IPS-18c (cell line): Measurements from ENCODE around the gene AMER3.

Experiments
- H3K4me3 ChIP-seq: 2 replicates; pipeline ENCODE4 v1.7.0; 2013; ENCODE audit warnings: low read depth, mild to moderate bottlenecking, low read length, moderate library complexity; ENCODE audit not compliant: insufficient read depth
- H3K9me3 ChIP-seq: one replicate; pipeline ENCODE4 v1.6.1; 2013; ENCODE audit warnings: mild to moderate bottlenecking, low read length, moderate library complexity; ENCODE audit not compliant: control insufficient read depth, insufficient read depth

The AMER3 gene

DNA sequence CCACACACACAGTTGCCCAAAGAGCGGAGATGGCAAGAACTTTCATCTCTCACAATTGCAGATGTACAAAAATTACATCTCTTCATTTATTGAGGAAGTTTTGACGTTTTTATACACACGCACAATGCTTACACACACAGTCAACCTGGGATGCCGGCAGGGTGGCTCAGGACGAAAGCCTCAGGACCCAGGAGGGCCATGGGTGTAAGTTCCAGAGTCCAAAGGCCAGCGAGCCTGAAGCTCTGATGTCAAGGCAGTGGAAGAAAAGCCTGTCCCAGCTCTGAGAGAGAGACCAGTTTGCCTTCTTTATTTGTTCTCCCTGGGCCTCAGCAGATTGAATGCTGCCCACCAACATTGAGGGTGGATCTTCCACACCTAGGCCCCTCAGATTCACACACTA lies 10.1 kb downstream of the AMER3 start:
- no peak overlapping the region for H3K4me3 ChIP-seq
- H3K9me3 ChIP-seq, result no peaks in the 10 kb centered on the region

DNA sequence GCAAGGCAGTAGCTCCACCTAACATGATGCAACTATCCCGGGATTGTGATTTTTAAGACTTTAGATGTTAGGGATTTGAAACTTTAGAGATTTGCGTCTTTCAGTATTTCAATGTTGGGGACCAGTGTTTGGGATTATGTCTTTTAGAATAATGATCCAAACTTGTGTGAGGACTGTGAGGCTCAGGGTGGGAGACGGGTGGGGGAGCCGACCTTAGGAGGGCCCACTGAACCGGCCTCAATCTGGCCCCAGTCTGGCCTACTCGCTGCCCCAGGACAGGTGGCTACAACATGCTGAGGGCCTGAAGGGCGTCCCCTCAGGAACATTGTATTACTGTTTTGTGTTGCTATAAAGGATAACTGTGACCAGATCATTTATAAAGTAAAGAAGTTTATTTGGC lies 10.7 kb downstream of the AMER3 start:
- Histone ChIP-seq H3K4me3 (no peak overlapping the region), H3K9me3 (no peaks in the 10 kb centered on the region)

DNA sequence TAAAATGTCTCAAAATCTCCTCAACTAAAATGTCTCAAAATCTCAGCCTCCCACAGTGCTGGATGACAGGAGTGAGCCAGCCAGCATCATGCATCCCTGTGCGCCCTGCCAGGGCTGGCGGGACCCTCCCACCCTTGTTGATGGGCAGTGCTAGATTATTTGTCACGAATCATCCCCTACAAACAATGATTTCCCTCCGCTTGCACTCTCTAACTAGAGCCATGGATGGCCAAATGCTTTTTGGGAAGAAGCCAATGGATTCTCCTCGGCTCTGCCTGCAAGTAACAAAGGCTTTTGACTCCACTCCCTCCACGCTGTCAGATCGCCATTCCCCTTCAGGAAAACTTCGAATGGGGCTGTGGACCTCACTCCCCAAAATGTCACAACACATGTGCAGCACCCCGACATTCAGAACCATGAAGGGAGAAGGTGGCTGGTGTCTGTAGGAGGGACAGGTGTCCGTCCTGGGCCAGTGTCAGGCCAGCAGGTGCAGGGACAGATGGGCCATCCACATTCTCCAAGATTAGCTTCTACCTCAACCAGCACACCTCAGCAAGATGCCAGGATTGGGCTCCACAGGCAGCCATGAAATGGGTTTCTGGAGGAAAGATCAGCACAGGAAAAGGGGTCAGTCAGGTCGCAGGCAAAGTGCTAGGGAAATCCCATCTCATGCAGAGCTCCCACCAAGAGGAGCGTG lies 11.5 kb downstream of the AMER3 start:
- Histone ChIP-seq H3K4me3 (no peak overlapping the region), H3K9me3 (no peaks in the 10 kb centered on the region)

DNA sequence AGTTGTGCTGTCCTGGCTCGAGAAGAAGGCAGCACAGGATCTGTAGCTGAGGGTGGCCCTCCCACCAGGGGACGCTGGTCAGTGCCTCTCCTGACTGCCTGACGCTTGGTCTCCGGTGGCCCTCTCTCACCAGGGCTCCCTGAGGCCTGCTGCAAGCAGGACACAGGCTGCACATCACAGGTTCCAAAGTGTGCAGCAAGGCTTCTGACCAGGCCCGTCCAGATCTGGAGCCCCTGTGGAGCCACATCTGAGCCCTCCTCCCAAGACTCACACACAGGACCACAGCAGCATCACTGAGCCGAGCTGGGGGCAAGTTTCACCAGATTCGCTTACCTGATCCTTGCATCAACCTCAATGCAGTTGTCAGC lies 12.1 kb downstream of the AMER3 start:
- Histone ChIP-seq H3K4me3 (no peak overlapping the region), H3K9me3 (no peaks in the 10 kb centered on the region)

DNA sequence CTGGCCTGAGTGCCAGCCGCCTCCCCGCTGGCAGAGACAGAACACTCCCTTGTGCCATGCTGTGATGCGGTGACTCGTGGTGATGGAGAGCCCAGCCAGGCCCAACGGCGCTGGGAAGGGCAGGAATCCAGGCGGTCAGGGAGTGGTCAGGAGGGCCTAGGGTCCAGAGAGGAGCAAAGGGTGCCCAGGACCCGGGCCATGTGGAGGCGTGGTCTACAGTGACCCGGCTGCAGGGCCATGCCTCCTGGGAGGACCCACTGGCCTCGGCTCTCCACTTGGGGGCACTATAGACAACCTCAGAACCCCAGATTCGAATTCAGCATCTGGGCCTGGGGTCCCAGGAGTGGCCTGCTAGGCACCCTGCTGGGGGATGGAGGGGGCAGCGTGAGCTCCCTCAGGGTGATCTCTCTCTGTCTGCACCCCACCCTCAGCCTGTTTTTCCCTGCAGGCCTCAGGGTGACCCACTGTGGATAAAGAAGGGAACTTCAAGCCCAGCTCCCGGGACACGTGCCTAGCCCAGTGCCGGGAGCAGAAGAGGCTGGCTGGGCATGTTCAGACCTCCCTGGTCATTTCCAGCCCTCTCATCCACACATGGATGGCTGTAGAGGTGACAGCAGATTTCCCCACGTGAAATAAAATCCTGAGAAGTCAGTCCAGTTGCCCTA lies 13.0 kb downstream of the AMER3 start:
- no peaks in the 10 kb centered on the region for H3K9me3 ChIP-seq
- no peak overlapping the region for H3K4me3 ChIP-seq

DNA sequence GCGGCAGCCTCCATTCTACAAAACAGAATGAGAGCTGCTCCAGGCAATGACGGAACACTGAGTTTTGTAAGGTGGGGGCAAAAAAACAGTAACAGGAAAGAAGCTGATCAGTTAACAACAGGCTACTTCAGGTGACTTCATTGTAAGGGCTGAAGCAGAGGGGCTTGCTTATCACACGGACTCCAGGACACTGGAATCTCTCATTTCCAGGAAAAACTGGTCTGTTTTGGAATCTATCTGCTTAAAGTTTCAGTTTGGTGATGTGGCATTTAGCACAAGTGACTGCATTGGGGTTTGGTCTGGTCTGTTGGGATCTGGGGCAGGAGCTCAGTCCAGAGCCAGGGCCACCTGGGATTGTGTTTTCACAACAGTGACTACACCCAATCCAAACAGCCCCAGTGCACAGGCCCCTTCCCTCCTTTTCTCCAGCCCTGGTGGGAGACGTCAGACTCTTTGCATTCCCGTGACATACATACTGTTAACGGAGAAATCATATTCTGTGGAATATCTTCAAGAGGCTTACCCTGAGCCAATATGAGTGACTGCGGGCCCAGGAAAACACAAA lies 14.1 kb downstream of the AMER3 start:
- no peaks in the 10 kb centered on the region for H3K9me3 ChIP-seq

DNA sequence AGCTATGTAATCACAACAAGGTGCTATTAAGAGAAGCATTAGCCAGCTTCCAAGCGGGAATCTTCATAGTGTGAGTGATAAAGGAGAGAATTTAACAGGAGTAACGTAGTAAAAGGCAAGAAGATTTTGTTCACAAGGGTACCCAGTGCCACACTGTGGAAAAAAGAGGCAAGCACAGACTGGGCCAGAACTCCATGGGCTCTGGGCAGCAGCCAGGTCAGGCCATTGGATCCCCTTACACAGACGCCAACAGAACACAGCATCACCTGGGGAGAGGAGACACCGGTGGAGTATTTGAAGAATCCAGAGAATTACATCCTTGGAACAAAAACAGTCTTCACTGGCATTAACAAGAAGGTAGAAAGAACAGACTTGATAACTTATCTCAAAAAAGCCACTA lies 21.2 kb downstream of the AMER3 start:
- Histone ChIP-seq H3K4me3 (no peak overlapping the region), H3K9me3 (no peaks in the 10 kb centered on the region)

More for the DNA sequence above, 14.1 kb downstream of the AMER3 start:
- H3K4me3 ChIP-seq, result no peak overlapping the region

DNA sequence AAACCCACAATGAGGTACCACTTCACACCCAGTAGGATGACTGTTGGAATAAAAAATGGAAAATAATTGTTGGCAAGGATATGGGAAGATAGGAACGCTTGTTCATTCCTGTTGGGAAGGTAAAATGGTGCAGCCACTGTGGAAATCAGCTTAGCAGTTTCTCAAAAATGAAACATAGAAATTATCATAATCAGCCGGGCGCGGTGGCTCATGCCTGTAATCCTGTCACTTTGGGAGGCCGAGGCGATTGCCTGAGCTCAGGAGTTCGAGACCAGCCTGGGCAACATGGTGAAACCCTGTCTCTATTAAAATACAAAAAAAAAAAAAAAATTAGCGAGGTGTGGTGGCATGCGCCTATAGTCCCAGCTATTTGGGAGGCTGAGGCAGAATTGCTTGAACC lies 23.4 kb downstream of the AMER3 start:
- Histone ChIP-seq H3K9me3 (no peaks in the 10 kb centered on the region), H3K4me3 (no peak overlapping the region)

DNA sequence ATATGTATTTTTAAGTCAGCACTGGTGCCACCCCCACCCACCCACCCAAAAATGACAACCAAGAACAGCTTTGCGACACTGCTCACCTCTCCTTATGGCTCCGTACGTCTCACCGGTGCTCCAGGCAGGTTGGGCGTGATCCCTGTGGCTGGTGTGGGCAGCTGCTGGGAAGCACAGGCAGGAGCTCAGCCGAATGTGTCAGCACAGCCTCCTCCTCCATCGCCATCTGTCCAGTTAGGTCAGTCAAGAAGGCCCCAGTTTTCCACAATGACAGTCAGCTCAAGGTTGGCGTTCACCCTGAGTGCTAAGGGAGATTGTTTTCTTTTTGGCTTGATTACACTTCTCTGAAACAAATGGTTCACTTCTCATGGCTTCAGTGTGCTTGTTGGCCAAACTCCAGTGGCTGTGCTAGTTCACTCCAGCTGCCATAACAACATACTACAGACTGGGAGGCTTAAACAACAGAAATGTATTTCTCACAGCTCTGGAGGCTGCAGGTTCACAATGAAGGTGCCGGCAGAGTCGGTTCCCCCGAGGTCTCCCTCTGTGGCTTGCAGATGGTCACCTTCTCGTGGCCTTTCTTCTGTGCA lies 30.2 kb downstream of the AMER3 start:
- Histone ChIP-seq H3K9me3 (no peaks in the 10 kb centered on the region), H3K4me3 (no peak overlapping the region)

DNA sequence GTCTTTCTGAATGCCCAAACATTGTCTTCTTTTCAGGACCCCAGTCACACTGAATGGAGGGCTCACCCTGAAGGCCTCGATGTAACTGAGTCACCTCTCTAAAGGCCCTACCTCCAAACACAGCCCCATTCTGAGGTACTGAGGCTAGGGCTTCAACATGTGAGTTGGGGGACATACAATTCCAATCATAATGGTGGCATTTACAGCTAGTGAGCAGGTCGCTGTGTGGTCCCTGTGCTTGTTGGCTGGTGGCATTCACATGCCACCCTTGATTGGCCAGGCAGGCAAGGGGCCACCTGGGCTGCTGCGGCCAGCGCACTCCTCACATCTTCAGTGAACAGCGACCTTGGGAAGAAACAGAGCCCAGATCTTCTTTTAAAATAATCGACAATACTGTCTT lies 30.7 kb downstream of the AMER3 start:
- Histone ChIP-seq H3K9me3 (no peaks in the 10 kb centered on the region), H3K4me3 (no peak overlapping the region)

DNA sequence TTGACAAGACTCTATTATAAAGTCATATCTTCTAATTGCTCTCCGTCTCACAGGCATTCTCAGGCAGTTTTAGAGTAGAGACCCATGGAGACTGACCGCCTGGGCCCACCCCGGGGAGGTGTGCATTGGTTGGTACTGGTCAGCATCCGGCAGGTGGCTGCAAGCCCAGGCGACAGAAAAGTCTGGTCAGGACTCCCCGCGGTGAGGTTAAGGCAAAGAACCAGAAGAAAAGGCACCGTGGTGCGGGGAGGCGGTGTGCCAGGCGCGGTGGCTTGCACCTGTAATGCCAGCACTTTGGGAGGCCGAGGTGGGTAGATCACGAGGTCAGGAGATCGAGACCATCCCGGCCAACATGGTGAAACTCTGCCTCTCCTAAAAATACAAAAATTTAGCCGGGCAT lies 32.5 kb downstream of the AMER3 start:
- no peak overlapping the region for H3K4me3 ChIP-seq
- H3K9me3 ChIP-seq, result no peaks in the 10 kb centered on the region

DNA sequence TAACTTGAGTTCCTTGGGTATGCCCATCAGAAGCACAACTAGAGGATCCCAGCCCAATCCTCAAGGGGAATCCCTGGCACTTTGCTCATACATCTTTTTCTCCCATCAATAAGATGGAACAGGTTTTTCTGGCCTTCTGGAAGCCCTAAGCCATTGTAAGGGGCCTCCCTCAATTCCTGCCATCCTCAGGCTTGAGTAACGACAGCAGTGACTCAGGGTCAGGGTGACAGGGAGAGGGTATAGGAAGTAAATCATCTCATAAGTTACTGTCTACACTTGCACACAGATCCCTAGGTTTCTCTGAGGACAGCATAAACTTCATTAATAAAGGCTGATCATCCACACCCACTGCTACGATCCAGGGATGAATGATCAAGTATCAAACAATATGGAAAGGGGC lies 35.0 kb downstream of the AMER3 start:
- no peaks in the 10 kb centered on the region for H3K9me3 ChIP-seq
- H3K4me3 ChIP-seq, result no peak overlapping the region

DNA sequence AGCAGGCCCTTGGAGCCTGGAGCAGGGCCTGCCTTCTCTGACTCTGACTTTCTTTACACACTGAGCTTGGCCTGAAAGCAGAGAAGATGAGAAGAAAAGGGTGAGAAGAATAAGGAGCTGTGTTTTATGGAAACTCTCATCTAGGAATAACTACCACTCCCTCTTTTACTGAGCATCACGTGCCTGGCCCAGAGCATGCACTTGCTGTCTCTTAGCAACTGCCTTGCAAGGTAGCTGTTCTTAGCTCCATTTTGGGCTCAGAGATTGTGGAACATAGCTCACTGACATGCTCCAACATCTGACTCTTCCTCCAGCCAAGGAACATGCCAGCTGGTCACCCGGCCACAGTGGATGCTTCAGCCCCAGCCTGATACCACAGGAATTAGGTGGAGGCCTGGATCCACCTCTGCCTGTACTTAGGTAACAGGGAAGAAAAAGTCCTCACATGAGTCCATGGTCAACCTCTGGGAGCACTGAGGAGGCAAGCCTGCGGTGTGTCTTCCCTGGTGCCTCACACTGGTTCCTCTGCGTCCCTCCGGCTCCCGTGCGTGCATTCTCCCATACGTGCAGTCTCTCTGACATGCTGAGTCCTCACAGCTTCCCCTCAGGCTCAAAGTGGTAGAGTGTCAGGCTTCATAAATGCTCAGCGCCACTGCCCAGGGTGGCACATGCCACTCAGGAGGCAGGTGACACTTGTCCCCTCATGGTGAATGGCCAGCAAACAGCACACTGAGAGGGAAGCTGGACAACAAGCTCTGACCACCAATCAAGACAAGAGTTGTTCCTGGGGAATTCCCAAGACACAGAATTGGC lies 35.7 kb downstream of the AMER3 start:
- Histone ChIP-seq H3K4me3 (no peak overlapping the region), H3K9me3 (no peaks in the 10 kb centered on the region)

DNA sequence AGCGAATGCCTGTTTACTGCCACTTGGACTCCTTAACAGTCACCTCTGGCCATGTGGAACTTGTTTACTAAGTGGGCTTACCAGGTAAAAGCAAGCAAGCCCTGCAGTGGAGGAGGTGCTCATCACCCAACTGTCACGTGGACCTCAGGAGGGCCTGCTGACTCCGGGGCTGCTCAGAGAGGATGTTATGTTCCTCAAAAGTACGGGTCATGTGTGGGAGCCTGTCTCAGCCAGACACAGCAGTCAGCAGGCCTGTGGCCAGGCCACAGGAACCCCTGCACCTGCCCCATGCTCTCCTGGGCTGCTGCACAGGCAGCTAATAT lies 36.2 kb downstream of the AMER3 start:
- Histone ChIP-seq H3K4me3 (no peak overlapping the region), H3K9me3 (no peaks in the 10 kb centered on the region)

DNA sequence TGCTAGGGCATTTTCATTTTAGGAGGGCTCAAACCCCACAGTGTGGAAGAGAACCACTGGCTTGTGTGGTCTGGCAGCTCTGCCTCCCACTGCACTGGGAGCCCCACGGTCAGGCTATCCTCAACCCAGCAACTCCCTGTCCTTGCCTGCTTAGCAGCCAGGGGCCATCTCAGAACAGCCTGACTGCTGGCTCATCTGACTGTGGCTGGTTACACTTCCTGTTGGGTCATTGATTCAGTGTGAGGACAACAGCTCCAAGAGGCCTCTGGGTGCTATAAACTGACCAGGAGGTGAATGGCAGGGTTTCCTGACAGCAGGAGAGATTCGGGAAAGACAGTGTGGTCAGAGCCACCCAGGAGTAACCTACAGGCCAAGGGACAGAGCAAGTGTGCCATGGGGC lies 40.1 kb downstream of the AMER3 start:
- Histone ChIP-seq H3K4me3 (no peak overlapping the region), H3K9me3 (no peaks in the 10 kb centered on the region)

DNA sequence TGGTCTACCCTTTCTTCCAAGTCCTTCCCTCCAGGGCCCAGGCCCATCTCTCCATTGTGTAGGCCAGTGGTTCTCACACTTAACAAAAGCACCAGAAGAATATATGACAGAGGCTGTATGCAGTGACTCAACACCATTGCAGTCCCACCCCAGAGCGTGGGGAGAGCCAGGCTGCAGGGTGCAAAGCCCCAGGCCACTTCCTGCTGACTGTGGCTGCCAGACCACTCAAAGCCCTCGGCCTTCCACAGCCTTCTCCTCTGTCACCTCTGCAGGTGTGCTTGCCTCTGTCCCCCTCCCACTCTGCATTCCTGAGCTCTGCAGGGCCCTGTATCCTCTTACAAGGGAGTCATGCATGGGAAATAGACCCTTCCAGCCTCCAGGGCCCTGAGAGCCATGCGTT lies 41.0 kb downstream of the AMER3 start:
- Histone ChIP-seq H3K9me3 (no peaks in the 10 kb centered on the region), H3K4me3 (no peak overlapping the region)

DNA sequence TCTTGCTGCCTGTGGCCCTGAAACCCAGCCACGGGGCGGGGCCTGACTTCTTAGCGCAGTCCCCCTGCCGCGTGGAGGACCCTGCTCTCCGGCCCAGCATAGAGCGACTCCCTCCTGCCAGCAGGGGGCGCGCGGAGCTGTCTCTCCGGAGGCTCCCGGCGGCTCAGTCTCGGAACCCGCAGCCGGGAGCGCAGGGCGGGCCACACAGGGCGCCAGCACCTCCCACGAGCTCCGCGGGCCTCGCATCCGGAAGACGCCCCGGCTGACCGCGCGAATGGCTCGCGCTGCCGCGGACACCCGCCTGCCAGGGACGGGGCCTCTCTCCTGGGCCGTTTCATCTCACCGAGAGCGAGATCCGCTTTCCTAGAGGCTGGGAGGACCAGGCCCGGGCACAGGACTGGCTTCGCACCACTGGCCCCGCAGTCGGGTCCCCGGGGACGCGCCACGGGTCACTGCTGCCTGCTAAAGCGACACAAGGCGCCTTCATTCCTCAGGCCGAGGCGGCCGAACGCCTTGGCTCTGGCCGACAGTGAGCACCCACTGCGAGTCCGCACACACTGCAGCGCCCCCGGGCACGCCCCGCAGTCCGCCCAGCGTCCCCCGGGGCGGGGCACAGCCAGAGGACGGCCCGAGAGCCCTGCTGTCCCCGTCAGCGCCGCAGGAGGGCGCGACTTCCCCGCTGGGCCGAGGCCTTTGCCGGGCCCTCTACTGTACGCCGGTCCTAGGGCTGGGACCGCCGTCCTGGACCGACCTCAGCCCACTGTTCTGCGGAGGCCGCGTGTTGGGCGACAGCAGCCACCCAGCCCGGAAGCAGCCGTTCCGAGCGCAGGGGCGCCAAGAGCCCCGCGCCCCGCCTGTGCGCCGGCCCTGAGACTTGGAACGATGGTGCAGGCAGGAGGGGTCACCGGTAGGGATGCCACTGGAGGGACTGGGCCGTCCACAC lies 42.4 kb downstream of the AMER3 start:
- peak overlapping the region; percentile 75 for H3K4me3 ChIP-seq
- H3K9me3 ChIP-seq, result no peaks in the 10 kb centered on the region
